PC-3 (cell line): ENCODE results near the gene GFRA1. TPM values are rescaled to one million over a fixed set of nuclear protein-coding genes. Genes with fewer than 3 reads are reported as not detected.

Experiments used
- ATAC-seq: fragments of 200-7000 bp; cut with Tn5 transposase; 2 replicates; pipeline ENCODE4 v1.9.1; 2020; ENCODE audit warnings: mild to moderate bottlenecking, moderate library complexity
- BruUV-seq: library from RNA; stranded (reverse); fragments of 400-500 nt; replicated peaks from 2 replicates; lab custom pipeline; 2021; lab: Mats Ljungman, UMichigan
- CTCF ChIA-PET: fragments of 300-600 bp; sonication (Branson Sonifier 250); formaldehyde crosslinking; loops from one replicate; lab custom pipeline; 2022; ENCODE audit warnings: antibody characterized with exemption; lab: Charles Lee
- POLR2A ChIA-PET: fragments of 300-600 bp; sonication (Branson Sonifier 250); formaldehyde crosslinking; loops from one replicate; lab custom pipeline; 2022; ENCODE audit warnings: antibody characterized with exemption; ENCODE audit not compliant: unreplicated experiment; lab: Charles Lee
- DNase-seq: peaks from one replicate; pipeline ENCODE4 v3.0.0-alpha.2; 2015
- H2AFZ ChIP-seq: fragments of 300-600 bp; sonication (generic); 2 replicates; pipeline ENCODE4 v1.6.0; 2016; ENCODE audit warnings: antibody characterized with exemption, low read length
- H3F3A ChIP-seq: fragments of 300-600 bp; sonication (generic); one replicate; pipeline ENCODE4 v1.6.0; 2017; ENCODE audit warnings: antibody characterized with exemption, low read length, control low read depth, mild to moderate bottlenecking; ENCODE audit not compliant: unreplicated experiment
- H3K27ac ChIP-seq: fragments of 300-600 bp; sonication (generic); 2 replicates; pipeline ENCODE4 v1.5.1; 2016; ENCODE audit warnings: mild to moderate bottlenecking, low read length
- H3K27me3 ChIP-seq: fragments of 300-600 bp; sonication (generic); 2 replicates; pipeline ENCODE4 v1.6.1; 2016; ENCODE audit warnings: low read length, mixed read lengths
- H3K36me3 ChIP-seq: fragments of 300-600 bp; sonication (generic); 2 replicates; pipeline ENCODE4 v1.6.1; 2016; ENCODE audit warnings: low read depth, mixed run types, low read length, mixed read lengths
- H3K4me1 ChIP-seq: fragments of 300-600 bp; sonication (generic); 2 replicates; pipeline ENCODE4 v1.5.1; 2016; ENCODE audit warnings: low read length; ENCODE audit not compliant: insufficient read depth
- H3K4me2 ChIP-seq: fragments of 300-600 bp; sonication (generic); 2 replicates; pipeline ENCODE4 v1.6.0; 2016; ENCODE audit warnings: low read length
- H3K4me3 ChIP-seq: fragments of 300-600 bp; sonication (generic); 2 replicates; pipeline ENCODE4 v1.5.1; 2016; ENCODE audit warnings: mild to moderate bottlenecking, low read length, mixed read lengths
- H3K79me2 ChIP-seq: fragments of 300-600 bp; sonication (generic); 2 replicates; pipeline ENCODE4 v1.6.1; 2017; ENCODE audit warnings: low read length, mixed read lengths
- H3K9ac ChIP-seq: fragments of 300-600 bp; sonication (generic); 2 replicates; pipeline ENCODE4 v1.6.0; 2016; ENCODE audit warnings: mild to moderate bottlenecking, low read length
- H3K9me2 ChIP-seq: fragments of 300-600 bp; sonication (generic); replicated peaks from 2 replicates; pipeline ENCODE4 v1.6.1; 2016; ENCODE audit warnings: mixed run types, low read length, mixed read lengths
- H3K9me3 ChIP-seq: fragments of 300-600 bp; sonication (generic); 2 replicates; pipeline ENCODE4 v1.6.1; 2016; ENCODE audit warnings: low read length, mixed read lengths
- H4K20me1 ChIP-seq: fragments of 300-600 bp; sonication (generic); 2 replicates; pipeline ENCODE4 v1.6.1; 2016; ENCODE audit warnings: low read length, mixed read lengths
- CTCF ChIP-seq: fragments of 300-600 bp; sonication (generic); conservative IDR thresholded peaks from 2 replicates; pipeline ENCODE4 v1.5.1; 2017; ENCODE audit warnings: antibody characterized with exemption, low read depth, mild to moderate bottlenecking, low read length
- EZH2 ChIP-seq: fragments of 300-600 bp; sonication (generic); IDR thresholded peaks from one replicate; pipeline ENCODE4 v1.6.1; 2017; ENCODE audit warnings: antibody characterized with exemption, mild to moderate bottlenecking, low read length; ENCODE audit not compliant: unreplicated experiment
- EZH2phosphoT487 ChIP-seq: fragments of 300-600 bp; sonication (generic); IDR thresholded peaks from 2 replicates; pipeline ENCODE4 v1.6.1; 2018; ENCODE audit warnings: mild to moderate bottlenecking, antibody characterized with exemption, low read length, borderline replicate concordance
- intact Hi-C: fragments of 100-400 bp; cut with micrococcal nuclease; formaldehyde crosslinking; loops from 2 replicates; pipeline ENCODE4 v1.9.0; 2023
- total RNA-seq: library from RNA; depleted of rRNA; stranded (reverse); fragments of >200 nt; gene quantifications from 2 replicates; pipeline ENCODE4 v1.2.3, GENCODE V29; 2014

Gene GFRA1
- total RNA-seq, 1 experiment from 2014 or later: not detected

GRCh38 chr10:116120688-116121455 lies 152.1 kb downstream of the GFRA1 start:
- Histone ChIP-seq H3K27me3 (no peaks in the 10 kb centered on the region), H3F3A (no peaks in the 10 kb centered on the region), H3K36me3 (no peaks in the 10 kb centered on the region), H3K4me3 (no peak overlapping the region), H3K4me1 (no peaks in the 10 kb centered on the region), H4K20me1 (no peaks in the 10 kb centered on the region), H3K9me2 (no peaks in the 10 kb centered on the region), H3K79me2 (no peaks in the 10 kb centered on the region), H3K4me2 (no peak overlapping the region), H3K27ac (no peak overlapping the region), H3K9ac (no peak overlapping the region), H2AFZ (no peak overlapping the region), H3K9me3 (no peaks in the 10 kb centered on the region)
- no peak for TF ChIP-seq EZH2
- TF ChIP-seq EZH2phosphoT487: no peak
- TF ChIP-seq CTCF: no peak; the same call in 1 of the 2 replicates
- no peak for ATAC-seq
- intact Hi-C loops: no loop called here
- ChIA-PET CTCF (no interaction called here), POLR2A (no interaction called here)
- no peak for DNase-seq
- BruUV-seq: no TSS peak

GRCh38 chr10:116118847-116119246 lies 154.2 kb downstream of the GFRA1 start:
- no peak overlapping the region for H3K4me2 ChIP-seq
- H3K9ac ChIP-seq: no peak overlapping the region
- no peaks in the 10 kb centered on the region for H3F3A ChIP-seq
- intact Hi-C loops: no loop called here
- H2AFZ ChIP-seq: no peak overlapping the region
- no peaks in the 10 kb centered on the region for H3K9me3 ChIP-seq
- H4K20me1 ChIP-seq: no peaks in the 10 kb centered on the region
- no peak overlapping the region for H3K27ac ChIP-seq
- ChIA-PET CTCF (no interaction called here), POLR2A (no interaction called here)
- H3K4me3 ChIP-seq: no peak overlapping the region
- no peaks in the 10 kb centered on the region for H3K9me2 ChIP-seq
- no TSS peak for BruUV-seq
- ATAC-seq (no peak), DNase-seq (no peak)
- no peaks in the 10 kb centered on the region for H3K4me1 ChIP-seq
- H3K79me2 ChIP-seq: no peaks in the 10 kb centered on the region
- H3K27me3 ChIP-seq: no peaks in the 10 kb centered on the region
- no peak for TF ChIP-seq EZH2
- no peak for TF ChIP-seq EZH2phosphoT487
- TF ChIP-seq CTCF: no peak
- no peaks in the 10 kb centered on the region for H3K36me3 ChIP-seq

- no peak for TF ChIP-seq EZH2
- TF ChIP-seq CTCF: no peak
- no peak for TF ChIP-seq EZH2phosphoT487
- Histone ChIP-seq H3K9me3 (no peaks in the 10 kb centered on the region), H3K4me1 (no peaks in the 10 kb centered on the region), H3K79me2 (no peaks in the 10 kb centered on the region), H3F3A (no peaks in the 10 kb centered on the region), H3K27me3 (no peaks in the 10 kb centered on the region), H3K36me3 (no peaks in the 10 kb centered on the region), H3K4me3 (no peak overlapping the region), H3K4me2 (no peak overlapping the region), H2AFZ (no peak overlapping the region), H3K9ac (no peak overlapping the region), H3K9me2 (no peaks in the 10 kb centered on the region), H4K20me1 (no peaks in the 10 kb centered on the region), H3K27ac (no peak overlapping the region)
- DNase-seq: no peak
- intact Hi-C loops: no loop called here
- no TSS peak for BruUV-seq
- no peak for ATAC-seq
- CTCF ChIA-PET: no interaction called here
- POLR2A ChIA-PET: no interaction called here
Observed at GRCh38 chr10:116115797-116116196, 157.2 kb downstream of the GFRA1 start.
